GM12801 (cell line): ENCODE results near the gene RHOB.

ENCODE experiments used
- TF ChIP-seq, protein P1 (sequence below): IDR thresholded peaks from one replicate; pipeline ENCODE4 v1.5.1; 2011; ENCODE audit warnings: control low read depth; ENCODE audit not compliant: insufficient read length; ENCODE audit errors: extremely low read depth

Gene RHOB

DNA sequence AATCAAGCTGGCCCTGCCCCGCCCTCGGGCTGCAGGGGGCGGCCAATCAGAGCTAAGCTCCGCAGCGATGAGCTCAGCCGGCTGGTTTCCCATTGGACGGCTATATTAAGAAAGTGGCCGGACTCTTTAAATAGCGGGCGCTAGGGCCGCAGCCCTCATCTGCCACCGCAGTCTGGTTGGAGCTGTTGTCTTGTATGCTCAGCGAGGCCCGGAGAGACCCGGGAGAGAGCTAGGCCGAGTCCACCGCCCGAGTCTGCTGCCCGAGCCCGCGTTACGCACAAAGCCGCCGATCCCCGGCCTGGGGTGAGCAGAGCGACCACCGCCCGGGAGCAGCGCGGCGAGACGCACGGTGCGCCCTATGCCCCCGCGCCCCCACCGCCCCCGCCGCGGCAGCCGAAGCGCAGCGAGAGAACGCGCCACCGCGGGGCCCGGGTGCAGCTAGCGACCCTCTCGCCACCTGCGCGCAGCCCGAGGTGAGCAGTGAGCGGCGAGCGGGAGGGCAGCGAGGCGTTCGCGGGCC is at the start of gene RHOB:
TSS of gene RHOB (plus strand) at position 158 of the 520 bp plus-strand sequence. CDS start 392 bp downstream, outside the sequence.
- TF ChIP-seq, protein P1, sequence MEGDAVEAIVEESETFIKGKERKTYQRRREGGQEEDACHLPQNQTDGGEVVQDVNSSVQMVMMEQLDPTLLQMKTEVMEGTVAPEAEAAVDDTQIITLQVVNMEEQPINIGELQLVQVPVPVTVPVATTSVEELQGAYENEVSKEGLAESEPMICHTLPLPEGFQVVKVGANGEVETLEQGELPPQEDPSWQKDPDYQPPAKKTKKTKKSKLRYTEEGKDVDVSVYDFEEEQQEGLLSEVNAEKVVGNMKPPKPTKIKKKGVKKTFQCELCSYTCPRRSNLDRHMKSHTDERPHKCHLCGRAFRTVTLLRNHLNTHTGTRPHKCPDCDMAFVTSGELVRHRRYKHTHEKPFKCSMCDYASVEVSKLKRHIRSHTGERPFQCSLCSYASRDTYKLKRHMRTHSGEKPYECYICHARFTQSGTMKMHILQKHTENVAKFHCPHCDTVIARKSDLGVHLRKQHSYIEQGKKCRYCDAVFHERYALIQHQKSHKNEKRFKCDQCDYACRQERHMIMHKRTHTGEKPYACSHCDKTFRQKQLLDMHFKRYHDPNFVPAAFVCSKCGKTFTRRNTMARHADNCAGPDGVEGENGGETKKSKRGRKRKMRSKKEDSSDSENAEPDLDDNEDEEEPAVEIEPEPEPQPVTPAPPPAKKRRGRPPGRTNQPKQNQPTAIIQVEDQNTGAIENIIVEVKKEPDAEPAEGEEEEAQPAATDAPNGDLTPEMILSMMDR, result no peak

DNA sequence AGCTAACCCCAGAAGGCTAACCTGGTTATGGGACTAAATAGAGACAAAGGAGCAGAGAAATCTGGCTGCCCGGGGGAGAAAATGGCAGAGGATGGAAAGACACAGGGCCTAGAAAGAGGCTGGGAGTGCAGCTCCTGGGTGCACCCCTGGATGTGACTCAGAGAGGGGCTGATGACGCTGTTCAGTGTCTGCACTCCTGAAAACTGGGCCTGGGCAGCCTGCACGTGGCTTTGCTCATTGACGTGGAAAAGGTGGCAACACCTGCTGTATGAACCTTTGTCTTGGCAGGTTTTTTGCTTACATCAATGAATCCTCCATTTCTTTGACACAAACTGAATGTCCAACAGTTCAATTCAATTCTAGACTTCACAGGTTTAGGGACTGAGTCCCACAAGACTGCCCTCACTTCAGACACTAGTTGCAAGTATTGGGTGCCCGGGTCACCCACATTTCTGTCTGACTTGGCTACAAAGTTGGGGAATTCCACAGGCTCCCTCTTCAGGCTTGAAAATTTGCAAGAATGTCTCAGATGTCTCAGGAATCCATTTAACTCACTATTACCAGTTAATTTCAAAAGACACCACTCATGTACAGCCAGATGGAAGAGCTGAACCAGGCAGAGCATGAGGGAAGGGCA is 48.9 kb upstream of the RHOB start:
- TF ChIP-seq, protein P1, result no peak

DNA sequence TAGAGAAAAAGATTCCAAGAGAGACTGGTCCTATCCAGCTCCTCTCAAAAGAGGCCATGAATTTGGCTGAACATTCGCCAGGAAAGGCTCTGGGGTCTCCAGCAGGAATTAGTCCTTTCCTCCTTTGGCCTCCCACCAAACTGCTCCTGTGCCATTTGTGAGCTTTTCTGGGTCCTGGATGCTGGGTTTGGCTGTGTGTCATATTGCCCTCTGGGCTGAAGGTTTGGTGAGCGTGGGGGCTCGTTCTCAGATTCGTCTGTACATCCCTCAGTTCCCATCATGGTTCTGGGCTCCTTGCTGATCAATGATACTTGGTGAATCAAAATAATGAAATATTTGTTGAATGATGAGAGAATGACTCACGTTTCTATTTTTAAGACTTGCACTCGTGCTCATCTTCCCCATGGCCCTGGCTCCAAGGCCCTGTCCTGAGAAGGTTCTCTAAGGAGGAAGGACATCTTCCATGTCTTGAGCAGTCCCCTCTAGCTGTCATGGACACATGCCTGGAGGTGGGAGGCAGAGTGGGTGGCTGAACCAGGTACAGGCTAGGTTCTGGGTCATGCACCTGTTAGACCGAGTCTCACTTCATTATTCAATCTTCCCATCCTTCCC is 47.8 kb upstream of the RHOB start:
- TF ChIP-seq, protein P1, result no peak

DNA sequence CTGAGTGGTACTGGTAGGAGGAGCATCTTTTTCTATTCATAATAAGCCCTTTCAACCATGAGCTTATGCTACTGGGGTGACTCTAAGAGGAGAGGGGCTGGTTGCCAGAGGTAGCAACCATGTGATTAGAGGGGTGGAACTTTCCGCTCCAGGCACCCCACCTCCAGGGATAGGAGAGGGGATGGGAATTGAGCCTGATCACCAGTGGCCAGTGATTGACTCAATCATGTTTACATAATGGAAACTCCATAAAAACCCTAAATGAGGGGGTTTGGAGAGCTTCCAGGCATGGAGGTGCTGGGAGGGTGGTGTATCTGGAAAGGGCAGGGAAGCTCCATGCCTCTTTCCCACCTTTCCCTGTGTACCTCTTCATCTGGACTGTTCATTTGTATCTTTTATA is 46.6 kb upstream of the RHOB start:
- TF ChIP-seq, protein P1, result no peak

DNA sequence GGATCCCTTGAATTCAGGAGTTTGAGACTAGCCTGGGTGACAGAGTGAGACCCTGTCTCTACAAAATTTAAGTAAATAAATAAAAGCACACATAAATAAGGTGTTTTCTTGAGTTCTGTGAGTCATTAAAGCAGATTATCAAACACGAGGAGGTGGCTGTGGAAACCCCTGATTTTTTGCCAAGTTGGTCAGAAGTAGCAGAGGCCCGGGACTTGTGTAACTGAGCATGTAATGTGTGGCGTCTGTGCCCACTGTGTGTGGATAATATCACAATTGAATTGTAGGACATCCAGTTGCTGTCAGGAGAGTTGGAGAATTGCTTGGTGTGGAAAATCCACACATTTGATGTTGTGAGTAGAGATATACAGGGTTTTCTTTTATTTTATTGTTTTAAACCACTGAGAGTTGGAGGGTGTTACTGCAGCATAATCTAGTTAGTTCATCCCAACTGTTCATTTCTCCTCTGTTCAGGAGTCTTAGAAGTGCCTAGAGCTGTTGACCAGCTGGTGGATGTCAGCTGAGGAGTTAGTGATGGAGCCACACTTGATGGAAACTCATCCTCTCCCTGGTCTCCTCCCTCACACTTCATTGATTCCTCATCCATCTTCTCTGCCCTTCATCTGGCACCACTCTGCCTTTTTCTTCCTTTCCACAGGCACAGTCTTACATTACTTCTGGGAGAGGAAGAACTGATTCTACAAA is 45.9 kb upstream of the RHOB start:
- TF ChIP-seq, protein P1, result no peak

DNA sequence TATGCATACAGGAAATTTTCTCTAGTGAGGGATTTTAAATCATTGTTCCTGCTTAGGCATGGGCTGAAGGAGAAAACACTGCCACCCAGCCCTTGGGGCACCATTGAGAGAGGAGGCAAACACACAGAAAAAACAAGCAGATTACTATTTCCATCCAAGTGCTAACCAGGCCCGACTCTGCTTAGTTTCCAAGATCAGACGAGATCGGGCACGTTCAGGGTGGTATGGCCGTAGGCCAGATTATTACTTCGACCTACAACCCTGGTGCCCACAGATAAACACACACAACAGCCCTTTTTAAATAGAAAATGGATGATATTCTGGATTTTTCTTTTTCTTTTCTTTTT is 45.4 kb upstream of the RHOB start:
- TF ChIP-seq, protein P1, result no peak

DNA sequence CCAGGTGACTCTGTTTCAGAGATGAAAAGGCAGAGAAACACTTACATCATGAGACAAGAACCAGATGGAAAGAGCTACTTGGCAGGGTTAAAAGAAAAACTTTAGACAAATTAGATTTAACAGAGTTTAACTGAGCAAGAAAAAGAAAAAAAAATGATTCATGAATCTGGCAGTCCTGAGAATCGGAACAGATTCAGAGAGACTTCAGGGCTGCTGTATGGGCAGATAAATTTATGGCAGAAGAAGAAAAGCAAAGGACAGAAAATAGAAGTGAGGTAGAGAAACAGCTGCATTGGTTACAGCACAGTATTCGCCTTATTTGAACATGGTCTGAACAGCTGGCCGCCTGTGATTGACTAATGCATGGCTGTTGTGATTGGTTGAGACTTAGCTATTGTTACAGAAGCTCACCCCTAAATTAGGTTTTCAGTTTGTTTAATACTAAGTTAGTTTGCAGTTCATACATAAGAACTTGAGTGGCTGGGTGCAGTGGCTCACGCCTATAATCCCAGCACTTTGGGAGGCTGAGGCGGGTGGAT is 43.0 kb upstream of the RHOB start:
- TF ChIP-seq, protein P1, result no peak
